GM10266 (cell line): ENCODE results near the gene TMEM240.

Source experiments
- DNase-seq: peaks from one replicate; pipeline ENCODE4 v3.0.0; 2012; ENCODE audit errors: extremely low spot score
- CTCF ChIP-seq: IDR thresholded peaks from 2 replicates; pipeline ENCODE4 v1.5.1; 2012; ENCODE audit warnings: mild to moderate bottlenecking, low read depth; ENCODE audit not compliant: control insufficient read depth, insufficient read depth; ENCODE audit errors: missing control alignments

The TMEM240 gene

DNA sequence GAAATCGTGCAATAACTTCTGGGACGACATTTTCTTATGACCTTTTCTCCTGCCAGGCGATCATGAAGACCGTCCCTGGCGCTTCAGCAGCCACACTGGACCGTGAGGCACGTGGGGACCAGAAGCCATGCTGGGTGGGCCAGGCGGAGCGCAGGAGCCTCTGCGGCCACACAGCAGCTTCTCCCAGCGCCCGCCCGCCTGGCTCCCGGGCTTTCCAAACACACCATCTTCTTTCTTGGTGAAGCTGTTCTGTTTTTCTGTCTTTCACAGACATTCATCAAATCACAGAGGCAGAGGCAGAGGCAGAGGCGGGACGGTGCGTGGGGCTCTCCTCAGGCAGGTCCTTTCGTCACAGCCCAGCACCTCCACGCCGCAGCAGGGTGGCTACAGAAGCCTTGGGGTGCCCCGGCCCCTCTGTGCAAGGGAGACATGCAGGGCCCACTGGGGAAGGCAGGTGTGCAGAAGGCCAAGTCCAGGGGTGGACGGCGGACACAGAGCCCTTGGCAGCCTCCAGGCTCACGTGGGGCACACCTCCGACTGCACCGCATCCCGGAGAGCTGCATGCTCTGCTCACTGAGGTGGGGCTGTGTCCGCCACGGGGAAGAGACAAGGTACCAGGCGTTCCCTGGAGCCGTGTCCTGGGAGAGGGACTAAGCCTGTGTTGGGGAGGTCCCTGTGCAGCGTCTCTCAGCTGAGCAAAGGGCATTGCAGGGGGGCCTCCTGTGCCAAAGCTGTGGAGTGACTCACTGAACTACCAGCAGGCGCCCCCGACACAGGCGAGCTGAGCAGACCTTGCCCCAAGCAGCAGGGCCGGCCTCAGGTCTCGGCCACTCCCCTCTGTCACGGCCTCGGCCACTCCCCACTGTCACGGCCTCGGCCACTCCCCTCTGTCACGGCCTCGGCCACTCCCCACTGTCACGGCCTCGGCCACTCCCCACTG, 2.6 kb upstream of the TMEM240 start:
- no peak for DNase-seq
- no peak for TF ChIP-seq CTCF

DNA sequence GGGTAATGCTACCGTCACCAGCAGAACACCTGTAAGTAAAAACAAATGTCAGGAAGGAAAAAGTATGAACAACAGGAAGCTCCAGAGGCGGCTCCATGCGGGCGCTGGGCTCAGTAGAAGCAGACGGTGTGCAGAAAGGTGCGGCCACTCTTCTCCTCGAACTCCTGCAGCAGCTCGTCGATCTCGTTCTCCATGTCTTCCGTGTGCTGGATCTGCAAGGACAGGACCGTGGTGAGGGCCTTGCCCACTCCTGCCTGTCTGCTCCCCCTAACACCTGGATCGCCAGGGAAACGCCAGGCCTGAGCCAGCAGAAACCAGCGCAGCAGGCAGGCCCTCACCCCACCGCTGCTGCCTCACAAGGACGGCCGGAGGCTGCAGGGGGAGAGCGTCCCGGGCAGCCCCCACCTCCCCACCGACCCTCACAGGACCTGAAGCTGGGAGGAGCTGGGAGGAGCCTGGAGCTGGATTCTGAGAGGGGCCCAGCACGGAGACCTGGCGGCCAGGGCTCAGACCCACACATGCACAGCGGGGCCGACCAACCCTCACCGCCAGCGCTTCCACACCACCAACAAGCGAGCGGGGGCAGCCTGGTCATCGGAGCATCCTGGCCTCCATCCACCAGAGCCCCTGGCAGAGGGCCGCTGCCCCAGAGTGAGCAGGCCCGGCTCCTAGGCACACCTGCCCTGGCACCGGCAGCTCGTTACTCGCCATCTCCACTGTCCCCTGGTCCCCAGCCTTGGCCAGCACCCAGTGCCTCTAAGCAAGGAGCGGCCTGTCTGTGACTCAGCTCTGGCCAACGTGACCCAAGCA, 1.7 kb upstream of the TMEM240 start:
- no peak for TF ChIP-seq CTCF
- no peak for DNase-seq

DNA sequence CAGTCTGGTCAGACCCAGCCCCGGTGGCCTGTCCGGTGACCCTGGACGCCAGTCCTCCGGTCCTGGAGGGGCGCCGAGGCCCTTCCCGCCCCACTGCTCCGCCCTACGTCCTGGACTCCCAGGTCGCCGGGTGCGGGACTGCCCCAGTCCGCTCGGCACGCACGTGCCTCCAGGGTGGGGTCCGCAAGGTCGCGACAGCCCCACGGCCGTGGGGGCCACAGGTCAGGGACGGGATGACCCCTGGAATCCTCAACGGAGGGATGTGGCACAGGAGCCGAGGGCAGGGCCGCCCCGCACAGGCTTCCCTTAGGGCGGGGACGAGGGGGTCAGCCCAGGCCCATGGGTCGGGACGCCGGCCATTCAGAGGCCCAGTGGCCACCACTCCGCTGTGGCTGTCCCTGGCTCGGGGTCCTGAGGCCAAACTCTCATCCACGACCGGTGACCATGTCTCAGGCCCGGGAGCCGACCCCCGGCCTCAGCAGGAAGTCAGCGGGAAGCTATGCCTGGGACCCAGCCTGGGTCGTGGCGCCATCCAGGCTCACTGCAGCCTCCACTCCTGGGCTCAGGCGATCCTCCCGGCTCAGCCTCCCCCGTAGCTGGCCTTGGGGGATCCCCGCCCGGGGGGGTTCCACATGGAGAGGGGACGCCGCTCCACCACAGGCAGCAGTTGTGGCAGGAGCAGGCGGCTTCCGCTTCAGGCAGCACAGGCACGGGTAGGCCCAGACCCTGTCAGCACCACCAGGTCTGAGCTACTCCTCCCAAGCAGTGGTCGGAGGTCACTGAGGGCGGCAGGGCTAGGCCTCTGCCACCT, 599 bp upstream of the TMEM240 start:
- no peak for DNase-seq
- no peak for TF ChIP-seq CTCF

- no peak for DNase-seq
Observed at GRCh38 chr1:1539310-1540089, 924 bp downstream of the TMEM240 start.

GRCh38 chr1:1538989-1539309, 1.5 kb downstream of the TMEM240 start:
- no peak for DNase-seq
- TF ChIP-seq CTCF, result no peak

More at GRCh38 chr1:1539310-1540089, 924 bp downstream of the TMEM240 start:
- no peak for TF ChIP-seq CTCF

- no peak for DNase-seq
- TF ChIP-seq CTCF, result no peak
Observed at GRCh38 chr1:1538334-1538733, 2.1 kb downstream of the TMEM240 start.
